GM04504 (cell line): Measurements from ENCODE around the gene HTR4.
"Not testable (repeated sequence)": the region's sequence is repeated elsewhere in the genome, so short reads cannot be mapped to it uniquely, and the experiment has no call there.

Experiments
- DNase-seq: peaks from one replicate; pipeline ENCODE4 v3.0.0-alpha.2; 2012; ENCODE audit warnings: low read depth

Gene HTR4

DNA sequence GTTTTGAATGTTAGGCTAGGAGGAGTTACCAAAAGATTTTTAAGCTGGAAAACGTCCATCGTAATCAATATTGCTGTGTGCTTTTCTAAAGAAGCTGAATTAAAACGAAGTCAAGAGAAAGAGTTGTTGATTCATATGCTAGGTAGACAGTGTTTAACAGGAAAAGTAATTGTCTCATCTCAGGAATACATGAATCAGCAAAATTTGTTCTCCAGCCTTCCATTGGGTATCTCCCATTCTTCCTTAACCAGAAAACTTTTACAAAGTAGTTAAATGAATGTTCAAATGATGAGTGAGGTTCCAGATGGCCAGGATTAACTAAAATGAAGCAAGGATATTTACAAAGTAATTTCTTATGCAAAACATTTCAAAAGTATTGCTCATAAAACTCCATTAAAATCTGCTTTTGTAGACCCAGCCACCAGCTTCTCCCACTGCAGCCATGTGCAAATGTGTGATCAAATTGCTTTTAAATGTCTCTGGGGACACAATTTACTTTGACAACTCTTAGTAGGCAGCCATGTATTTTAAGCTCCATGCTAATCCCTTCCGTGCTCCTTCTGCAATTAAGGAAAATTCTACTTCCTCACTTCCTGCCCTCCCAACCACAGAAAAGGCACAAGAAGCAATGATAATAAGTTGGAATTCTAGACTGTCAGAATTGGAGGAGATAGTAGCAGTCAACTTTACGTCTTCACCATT, 121.2 kb downstream of the HTR4 start:
- no peak for DNase-seq

DNA sequence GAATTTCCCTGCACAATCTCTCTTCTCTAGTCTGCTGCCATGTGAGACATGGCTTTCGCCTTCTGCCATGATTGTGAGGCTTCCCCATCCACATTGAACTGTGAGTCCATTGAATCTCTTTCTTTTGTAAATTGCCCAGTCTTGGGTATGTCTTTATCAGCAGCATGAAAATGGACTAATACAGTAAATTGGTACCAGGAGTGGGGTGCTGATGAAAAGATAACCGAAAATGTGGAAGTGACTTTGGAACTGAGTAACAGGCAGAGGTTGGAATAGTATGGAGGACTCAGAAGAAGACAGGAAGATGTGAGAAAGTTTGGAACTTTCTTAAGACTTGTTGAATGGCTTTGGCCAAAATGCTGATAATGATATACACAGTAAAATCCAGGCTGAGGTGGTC, 124.9 kb downstream of the HTR4 start:
- not testable (repeated sequence) for DNase-seq

DNA sequence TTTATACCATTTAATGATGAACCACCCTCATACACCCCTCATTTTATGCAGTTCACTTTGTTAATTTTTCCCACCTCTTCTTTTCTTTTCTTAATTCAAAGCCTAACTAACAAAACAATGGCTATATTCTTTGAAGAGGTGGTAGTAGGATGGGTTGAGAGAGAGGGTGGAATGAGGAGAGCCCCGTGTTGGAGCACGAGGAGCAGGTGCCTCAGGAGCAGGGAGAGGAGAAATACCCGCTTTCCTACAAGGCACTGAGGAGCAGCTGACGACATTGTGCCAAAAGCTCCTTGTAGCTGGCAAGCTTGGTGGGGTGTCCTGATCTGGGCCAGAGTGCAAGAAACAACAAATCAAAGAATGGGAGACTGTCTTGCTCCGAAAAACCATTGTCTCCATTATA, 129.6 kb downstream of the HTR4 start:
- DNase-seq, result no peak

DNA sequence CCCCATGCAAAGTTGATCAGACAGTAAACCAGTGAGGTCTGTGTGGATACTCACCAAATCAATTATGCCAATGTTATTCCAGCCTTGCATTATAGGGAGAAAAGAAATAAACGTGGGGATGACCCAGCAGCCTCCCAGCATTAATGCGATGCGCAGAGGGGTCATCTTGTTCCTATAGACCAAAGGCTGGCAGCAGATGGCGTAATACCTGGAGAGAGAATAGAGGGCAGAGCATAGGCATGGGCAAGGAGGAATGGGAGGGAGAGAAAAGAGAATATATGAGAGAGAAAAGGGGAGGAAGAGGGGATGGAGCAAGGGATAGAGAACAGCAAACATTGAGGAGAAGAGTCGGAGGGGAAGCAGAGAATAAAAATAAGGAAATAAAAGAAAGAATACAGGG, 131.2 kb downstream of the HTR4 start:
- no peak for DNase-seq

DNA sequence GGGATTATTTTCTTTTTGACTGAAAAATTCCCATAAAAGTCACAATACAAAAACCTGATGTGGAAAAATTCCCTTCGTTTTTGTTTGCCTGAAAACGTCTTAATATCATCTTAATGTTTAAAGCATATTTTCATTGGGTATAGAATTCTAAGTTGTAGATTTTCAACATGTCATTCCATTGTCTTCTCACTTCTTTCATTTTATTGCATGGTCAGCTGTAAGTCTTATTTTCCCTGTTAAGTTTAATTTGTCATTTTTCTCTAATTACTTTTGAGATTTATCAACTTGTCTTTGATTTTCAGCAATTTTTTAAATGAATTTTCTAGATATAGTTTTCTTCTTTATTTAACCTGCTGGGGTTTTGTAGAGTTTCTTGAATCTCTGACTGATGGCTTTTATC, 138.9 kb downstream of the HTR4 start:
- DNase-seq, result no peak

DNA sequence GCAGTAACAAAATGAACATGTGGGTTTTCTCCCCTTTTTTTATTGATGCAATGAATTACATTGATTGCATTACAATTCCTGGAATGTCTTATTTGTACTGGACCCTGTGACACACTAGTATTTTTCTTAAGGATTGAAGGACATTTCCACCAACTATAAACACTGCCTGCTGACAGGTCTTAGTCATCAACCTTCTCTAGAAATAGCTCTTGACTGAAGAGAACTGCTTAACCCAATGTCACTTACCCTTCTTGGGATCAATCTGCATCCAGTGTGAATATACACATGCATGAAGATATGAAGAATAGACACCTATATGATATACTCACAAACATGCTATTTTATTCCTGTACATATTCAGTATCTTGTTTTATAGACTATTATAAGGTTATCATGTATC, 140.0 kb downstream of the HTR4 start:
- no peak for DNase-seq

DNA sequence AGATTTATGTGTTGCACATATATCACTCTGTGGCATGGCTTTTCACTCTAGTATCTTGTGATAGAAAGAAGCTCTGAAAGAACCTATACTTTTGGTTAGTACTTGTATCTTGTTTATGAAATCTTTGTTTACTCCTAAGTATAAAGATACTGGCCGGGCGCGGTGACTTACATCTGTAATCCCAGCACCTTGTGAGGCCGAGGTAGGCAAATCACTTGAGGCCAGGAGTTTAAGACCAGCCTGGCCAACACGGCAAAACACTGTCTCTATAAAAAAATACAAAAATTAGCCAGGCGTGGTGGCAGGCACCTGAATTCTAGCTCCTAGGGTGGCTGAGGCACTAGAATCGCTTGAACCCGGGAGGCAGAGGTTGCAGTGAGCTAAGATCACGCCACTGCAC, 141.8 kb downstream of the HTR4 start:
- no peak for DNase-seq

DNA sequence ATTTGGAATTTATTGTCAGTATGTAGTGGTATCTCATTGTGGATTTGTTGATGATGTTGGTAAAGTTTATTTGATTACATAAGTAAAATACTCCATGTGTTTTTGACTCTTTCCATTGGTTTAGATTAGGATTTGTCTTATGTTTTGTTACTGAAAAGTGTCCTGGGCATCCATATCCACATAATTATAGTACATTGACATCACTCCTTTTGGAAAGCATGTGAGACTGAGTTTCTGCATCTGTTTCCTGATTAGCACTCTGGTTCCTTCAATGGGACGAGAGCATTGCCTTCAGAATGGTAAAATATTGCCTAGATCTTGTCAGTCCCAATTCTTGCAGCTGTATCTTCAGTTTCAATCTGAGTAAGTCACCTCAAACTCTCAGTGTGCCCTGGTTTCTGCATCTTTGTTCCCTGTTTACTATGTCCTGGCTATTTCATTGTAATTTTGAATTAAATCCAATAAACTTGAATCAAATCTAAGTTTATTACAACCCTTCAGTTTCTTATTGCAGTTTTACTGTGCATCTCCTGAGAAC, 142.4 kb downstream of the HTR4 start:
- DNase-seq, result no peak

DNA sequence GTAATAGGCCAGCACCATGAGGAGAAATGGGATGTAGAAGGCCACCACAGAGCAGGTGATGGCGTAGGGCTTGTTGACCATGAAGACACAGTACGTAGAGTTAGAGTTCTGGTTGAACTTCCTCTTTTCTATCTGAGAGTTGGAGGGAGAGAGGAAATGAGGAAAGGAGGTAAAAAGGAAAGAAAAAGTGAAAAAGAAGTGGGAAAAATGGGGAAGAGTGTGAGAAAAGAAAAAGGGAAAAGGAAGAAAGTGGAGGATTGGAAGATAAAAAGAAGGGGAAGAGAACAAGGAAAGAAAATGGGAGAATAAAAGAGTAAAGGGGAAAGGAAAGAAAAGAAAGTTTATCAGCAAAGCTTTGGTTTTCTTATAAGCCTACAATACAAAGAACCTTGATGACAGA, 144.4 kb downstream of the HTR4 start:
- no peak for DNase-seq

DNA sequence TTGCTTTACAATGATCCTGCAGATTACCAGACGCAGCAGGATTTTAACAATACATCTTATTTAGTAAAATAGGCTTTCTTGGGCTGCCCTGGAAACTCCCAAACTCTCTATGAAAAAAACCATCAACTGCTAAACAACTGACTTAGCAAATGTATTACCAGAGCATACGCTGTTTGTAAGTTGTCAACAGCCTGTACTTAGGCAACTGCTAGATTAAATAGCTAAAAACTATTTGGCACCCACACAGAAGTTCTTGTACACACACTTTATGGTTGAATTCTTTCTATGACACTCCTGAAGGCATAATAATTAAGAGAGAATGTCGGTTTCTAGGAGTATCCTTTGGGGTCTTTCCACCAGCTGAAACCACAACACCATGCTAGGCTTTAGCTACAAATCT, 146.7 kb downstream of the HTR4 start:
- DNase-seq, result no peak

DNA sequence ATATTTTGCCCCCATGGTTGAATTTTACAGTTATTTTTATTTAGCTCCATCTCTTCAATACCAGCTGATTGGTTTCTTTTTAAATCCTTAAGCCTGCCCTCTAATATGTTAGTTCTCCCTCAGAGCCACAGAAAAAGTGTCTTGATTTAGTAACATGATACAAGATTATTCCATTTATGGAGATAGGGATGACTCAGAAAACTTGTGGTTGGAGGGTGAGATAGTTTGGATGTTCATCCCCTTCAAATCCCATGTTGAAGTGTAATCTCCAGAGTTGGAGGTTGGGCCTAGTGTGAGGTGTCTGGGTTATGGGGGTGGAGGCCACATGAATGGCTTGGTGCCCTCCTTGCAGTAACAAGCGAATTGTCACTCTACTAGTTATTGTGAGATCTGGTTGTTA, 154.9 kb downstream of the HTR4 start:
- DNase-seq, result no peak

DNA sequence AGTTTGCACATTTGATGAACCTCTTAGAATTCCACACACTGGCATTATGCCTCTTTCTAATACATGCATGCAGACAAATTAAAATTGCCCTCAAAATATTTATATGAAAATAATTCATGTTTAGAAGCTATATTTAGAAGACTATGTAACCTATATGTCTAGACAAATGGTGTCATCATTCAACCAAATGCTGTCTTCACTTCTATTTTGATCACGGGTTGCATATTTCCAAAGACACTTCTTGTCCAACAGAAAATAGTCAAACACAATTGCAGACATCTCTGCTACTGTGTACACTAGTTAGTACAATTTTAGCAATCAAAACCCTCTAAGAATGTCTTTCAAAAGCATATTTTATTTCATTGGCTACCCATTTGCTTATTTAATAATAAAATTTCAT, 156.6 kb downstream of the HTR4 start:
- DNase-seq, result no peak

DNA sequence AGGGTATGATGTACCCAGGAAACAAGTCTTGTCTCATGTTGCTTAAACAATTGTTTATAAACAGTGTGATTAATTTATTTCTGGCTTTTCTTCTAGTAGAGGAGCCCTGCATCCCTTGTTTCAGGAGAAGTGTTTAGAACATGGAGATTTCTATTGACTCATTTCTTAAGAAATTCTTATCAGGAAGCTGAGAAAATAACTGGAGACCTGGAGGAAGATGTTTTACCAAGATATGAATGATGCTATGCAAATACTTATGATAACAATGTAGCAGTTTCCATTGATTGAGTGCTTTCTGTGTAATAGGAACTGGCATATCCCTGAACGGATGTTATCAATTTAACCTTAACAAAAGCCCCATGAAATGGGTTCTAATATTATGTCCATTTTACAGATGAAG, 162.0 kb downstream of the HTR4 start:
- no peak for DNase-seq

DNA sequence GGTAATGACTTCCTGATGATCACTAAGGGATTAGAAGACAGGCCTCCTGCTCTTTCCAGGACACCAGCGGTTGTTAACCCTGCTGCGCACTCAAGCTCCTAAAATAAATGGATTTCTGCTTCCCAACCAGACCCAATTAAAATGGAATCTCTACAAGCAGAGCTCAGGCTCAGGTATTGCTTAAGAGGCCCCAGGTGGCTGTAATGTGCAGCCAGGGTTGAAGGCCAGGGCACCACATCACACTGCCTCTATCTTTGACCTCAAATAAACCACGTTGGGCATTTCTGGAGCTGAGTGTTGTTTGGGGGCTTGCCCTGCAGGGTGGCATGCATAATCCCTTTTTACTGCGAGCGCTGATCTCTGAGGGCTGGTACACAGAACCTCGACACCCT, 162.5 kb downstream of the HTR4 start:
- no peak for DNase-seq

DNA sequence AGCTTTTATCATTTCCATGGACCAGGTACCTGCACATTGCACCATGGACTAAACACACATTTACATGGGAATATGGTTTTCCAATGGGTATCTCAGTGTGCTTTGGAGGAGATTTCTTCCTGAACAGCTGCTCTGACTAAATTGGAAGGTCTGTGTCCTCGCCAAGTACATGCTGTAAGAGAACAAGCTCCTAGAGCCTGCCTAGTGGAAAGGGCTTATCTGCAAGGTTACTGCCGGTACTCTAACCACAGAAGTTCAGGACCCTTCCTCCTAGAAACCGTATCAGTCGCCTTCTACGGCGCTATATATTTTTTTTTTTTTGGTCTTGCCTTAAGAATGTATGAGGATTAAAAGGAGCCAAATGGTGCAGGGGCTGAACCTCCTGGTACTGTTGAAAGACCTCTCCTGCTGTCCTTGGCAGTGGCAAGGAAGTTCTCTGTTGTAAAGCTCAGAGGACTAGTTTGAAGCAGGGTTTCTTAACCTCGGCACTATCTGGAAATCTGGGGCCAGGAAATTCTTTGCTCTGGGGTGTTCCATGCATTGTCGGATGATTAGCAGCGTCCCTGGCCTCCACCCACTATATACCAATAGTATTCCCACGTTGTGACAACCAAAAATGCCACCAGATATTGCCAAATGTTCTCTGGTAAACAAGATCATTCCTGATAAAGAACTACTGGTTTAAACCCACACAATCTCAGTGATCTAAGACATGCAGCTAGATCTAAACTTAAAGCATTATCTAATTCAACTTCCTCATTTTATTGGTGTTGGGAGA, 163.1 kb downstream of the HTR4 start:
- no peak for DNase-seq

DNA sequence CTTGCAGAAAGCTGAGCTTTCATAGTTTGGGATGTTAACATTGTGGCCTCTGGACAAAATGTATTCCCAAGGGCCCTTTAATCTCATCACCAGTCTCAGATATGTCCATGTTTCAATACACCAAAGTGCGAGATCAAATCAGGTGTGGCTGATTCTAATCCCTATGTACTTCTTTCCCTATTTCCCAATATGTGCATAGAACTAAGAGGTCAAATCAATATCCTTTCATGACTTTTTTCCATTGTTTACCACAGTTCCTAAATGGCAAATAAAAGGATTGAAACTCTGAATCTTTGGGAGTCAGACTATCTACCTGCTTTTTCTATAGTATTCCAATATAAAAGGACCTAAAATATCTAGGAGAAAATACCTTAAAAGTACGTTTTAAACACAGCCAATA, 165.6 kb downstream of the HTR4 start:
- DNase-seq, result no peak

DNA sequence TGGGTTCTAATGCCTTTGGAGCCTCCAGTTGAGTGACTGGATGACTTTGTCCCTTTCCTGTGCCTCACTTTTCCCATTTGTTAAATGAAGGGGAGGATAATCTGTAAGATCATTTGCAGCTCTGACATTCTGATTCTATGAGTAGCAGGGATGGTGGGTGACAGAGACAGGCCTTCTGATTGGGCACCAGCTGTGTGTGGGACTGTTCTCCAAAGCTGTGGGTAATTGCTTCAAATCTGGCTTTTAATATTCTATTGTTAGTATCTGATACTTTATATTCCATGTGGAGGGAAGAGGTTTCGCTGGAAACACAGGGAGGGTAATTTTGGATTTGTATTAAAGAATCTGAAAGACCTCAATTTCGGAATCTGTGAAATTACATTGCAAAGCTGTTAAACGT, 167.9 kb downstream of the HTR4 start:
- DNase-seq, result no peak

DNA sequence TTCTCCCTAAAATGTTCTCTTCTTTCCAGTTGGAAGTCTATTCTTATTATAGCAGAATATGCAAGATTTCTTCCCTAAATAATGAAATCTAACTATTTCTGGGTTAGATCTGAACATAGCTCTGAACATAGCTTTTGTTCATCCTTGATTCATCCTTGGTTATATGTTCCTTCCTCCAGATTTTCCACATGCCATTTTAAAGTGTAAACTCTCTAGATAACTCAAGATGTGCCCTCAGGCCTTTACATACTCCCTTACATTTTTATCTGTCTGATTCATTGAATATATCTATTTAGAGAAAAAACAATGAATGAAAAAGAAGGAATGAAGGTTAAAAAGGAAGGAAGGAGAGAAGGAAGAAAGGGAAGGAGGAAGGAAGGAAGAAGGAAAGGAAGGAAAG, 169.7 kb downstream of the HTR4 start:
- no peak for DNase-seq

DNA sequence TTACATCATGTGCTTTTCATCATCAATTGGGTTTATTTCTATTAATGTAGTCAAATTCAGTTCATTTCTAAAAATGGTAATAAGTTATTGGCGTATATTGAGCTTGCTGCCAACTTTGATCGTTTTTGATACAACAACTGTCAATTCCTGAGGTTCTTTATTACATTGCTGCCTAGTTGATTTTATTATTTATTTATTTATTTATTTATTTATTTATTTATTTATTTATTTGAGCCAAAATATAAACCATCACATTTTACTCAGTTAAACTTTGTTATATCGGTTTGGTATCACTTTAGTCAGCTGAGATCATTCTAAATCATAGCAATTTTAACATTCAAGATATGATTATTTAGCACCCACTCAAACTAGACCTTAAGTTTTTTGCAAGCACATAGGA, 170.6 kb downstream of the HTR4 start:
- DNase-seq, result no peak

DNA sequence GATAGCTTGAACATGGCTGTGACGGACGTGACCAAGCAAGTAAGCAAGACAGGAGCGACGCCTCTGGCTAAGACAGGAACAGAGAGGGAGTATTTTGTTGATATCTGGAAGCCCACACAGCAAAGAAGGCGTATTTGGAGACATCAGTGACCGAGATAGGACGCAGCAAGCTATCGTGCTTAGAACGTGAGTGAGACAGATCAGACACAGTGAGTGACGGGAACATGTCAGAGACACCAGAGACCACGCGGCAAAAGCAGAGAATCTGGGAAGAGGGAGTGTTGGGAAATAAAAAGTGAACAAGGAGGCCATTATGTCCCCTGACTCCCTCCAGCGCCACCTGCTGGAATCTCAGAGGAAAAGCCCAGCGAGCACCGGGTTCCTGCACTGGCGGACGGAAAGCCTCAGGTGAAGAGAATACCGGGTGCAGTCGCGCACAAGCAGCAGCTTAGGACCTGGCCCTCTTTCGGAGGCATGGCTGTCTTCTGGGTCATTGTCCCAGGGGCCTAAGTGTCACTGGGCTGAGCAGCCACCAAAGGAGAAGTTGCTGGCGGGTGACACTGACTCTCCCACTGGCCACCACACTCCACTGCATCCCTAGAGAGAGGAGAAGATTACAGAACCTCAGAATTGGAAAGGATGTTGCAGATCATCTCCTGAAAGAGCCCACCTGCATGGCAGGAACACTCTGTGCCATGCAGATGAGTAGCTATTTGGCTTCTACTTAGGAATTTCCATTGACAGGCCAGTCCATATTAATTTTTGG, 171.4 kb downstream of the HTR4 start:
- DNase-seq, result peak; percentile 8

DNA sequence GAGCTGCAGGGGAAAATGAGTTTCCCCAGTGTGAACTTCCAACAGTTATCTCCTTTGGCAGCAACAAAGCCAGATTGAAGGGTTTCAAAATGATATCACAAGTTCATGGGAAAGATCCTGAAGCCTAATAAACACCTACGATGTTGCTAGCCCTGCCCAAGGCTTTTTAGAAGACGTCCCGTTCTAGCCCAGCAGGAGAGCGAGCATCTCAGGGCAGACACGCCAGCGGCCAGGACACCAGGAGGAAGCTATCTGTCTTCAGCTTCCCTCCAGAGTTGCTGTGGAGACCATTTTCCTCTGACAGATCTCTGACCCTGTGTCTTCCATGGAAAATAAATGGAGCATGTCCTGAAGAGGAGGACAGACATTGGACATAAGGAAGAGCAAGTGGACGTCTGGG, 172.1 kb downstream of the HTR4 start:
- no peak for DNase-seq

DNA sequence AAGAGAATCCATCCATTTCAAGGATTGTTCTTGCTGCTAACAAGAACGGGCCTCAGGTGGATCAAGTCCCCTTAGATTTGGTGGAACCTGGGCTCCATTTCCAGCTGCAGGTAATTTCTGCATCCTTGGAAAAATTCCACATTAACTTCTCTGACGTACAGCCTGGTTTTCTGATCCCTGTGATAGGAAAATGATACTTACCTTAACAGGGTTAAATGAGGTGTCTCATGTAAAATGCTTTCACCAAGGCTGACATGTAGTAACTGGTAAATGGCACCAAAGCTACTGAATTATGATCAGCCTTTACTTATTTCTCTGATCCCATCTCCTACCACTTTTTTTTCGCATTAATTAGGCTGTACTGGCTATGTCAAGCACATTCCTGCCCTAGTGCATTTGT, 176.9 kb downstream of the HTR4 start:
- no peak for DNase-seq

DNA sequence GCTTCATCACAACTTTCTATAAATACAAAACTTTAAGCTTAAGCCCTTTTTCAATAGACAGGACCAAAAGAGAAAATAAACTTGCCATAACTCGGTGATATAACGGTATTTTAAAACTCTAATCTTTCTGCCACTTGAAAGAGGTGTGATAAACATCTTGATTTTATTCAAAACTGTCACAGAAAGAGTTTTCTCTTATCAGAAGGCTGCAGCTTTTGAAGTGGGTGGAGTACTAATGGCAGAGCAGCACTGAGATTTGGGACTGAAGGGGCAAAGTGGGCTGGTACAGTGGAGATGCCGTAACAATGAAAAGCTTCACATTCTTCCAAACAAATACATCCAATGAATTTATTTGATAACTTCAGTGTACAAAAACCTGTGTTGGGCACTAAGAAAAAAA, 178.0 kb downstream of the HTR4 start:
- DNase-seq, result no peak
